ENCODE measurements around the gene LMAN2. TPM values are rescaled to one million over a fixed set of nuclear protein-coding genes. Genes with fewer than 3 reads are reported as not detected.

The LMAN2 gene
- total RNA-seq, 4 donors from 2014 or later, result 119 to 191 (median 160) TPM

- TF ChIP-seq POLR2AphosphoS5 (IDR thresholded peaks at IDR 0.05) (no peak), EP300 (IDR thresholded peaks at IDR 0.05) (no peak), POLR2A (IDR thresholded peaks at IDR 0.05) (no peak), CTCF (IDR thresholded peaks at IDR 0.05) (no peak)
- H3K9me3 ChIP-seq, result no peaks in the 10 kb centered on the region
- peaks cover 29% of the 10 kb centered on the region for H3K4me1 ChIP-seq
- no peak within 1 kb of the TSS for H3K4me3 ChIP-seq
- H3K36me3 ChIP-seq, result no peaks in the 10 kb centered on the region
- no peak for DNase-seq (ENCODE audit: low spot score in 2 of 2)
- 76% methylated on average over 4 of the region's 4 CpGs for WGBS
- H3K27me3 ChIP-seq, result no peaks in the 10 kb centered on the region
- H3K27ac ChIP-seq, result no peak within 1 kb of the TSS
Measured at GRCh38 chr5:177384134-177384533, 32.7 kb upstream of the LMAN2 start, which contains the start of gene SLC34A1. Gene SLC34A1, plus strand, starts transcription at chr5:177384434. Its CDS starts 1,308 bp downstream, at chr5:177385742.

GRCh38 chr5:177383181-177383580, 31.7 kb upstream of the LMAN2 start:
- peaks cover 21% of the 10 kb centered on the region for H3K4me1 ChIP-seq
- 84% methylated on average over 9 of the region's 9 CpGs for WGBS
- TF ChIP-seq CTCF (IDR thresholded peaks at IDR 0.05), result no peak
- TF ChIP-seq POLR2AphosphoS5 (IDR thresholded peaks at IDR 0.05), result no peak
- no peak for TF ChIP-seq EP300 (IDR thresholded peaks at IDR 0.05)
- TF ChIP-seq POLR2A (IDR thresholded peaks at IDR 0.05), result no peak
- H3K27ac ChIP-seq, result no peak overlapping the region
- H3K36me3 ChIP-seq, result no peaks in the 10 kb centered on the region
- H3K27me3 ChIP-seq, result no peaks in the 10 kb centered on the region
- no peak overlapping the region for H3K4me3 ChIP-seq
- no peaks in the 10 kb centered on the region for H3K9me3 ChIP-seq
- DNase-seq (ENCODE audit: low spot score in 2 of 2), result peak in 1 of 2 donors; percentile 47

GRCh38 chr5:177382423-177383029, 31.1 kb upstream of the LMAN2 start:
- DNase-seq (ENCODE audit: low spot score in 2 of 2), result no peak
- Histone ChIP-seq H3K27me3 (no peaks in the 10 kb centered on the region), H3K27ac (no peak overlapping the region)

GRCh38 chr5:177380805-177381126, 29.3 kb upstream of the LMAN2 start:
- TF ChIP-seq CTCF (IDR thresholded peaks at IDR 0.05), result no peak
- no peak for TF ChIP-seq POLR2AphosphoS5 (IDR thresholded peaks at IDR 0.05)
- TF ChIP-seq EP300 (IDR thresholded peaks at IDR 0.05), result no peak
- TF ChIP-seq POLR2A (IDR thresholded peaks at IDR 0.05), result no peak
- Histone ChIP-seq H3K4me3 (no peak overlapping the region), H3K27ac (no peak overlapping the region), H3K36me3 (no peaks in the 10 kb centered on the region), H3K27me3 (no peaks in the 10 kb centered on the region), H3K4me1 (peaks cover 9% of the 10 kb centered on the region), H3K9me3 (no peaks in the 10 kb centered on the region)
- 92% methylated on average over 6 of the region's 6 CpGs for WGBS
- DNase-seq (ENCODE audit: low spot score in 2 of 2), result no peak

More at GRCh38 chr5:177382423-177383029, 31.1 kb upstream of the LMAN2 start:
- TF ChIP-seq POLR2AphosphoS5 (IDR thresholded peaks at IDR 0.05), result no peak
- peak in 1 of 2 donors; percentile 22 for TF ChIP-seq CTCF (IDR thresholded peaks at IDR 0.05)
- no peak for TF ChIP-seq EP300 (IDR thresholded peaks at IDR 0.05)
- H3K36me3 ChIP-seq, result no peaks in the 10 kb centered on the region
- H3K9me3 ChIP-seq, result no peaks in the 10 kb centered on the region
- H3K4me3 ChIP-seq, result no peak overlapping the region
- H3K4me1 ChIP-seq, result peaks cover 16% of the 10 kb centered on the region
- WGBS, result 34% methylated on average over 6 of the region's 11 CpGs

- Histone ChIP-seq H3K4me3 (no peak overlapping the region), H3K27me3 (no peaks in the 10 kb centered on the region), H3K27ac (no peak overlapping the region), H3K9me3 (no peaks in the 10 kb centered on the region), H3K36me3 (no peaks in the 10 kb centered on the region), H3K4me1 (peaks cover 9% of the 10 kb centered on the region)
- DNase-seq (ENCODE audit: low spot score in 2 of 2), result no peak
- TF ChIP-seq POLR2AphosphoS5 (IDR thresholded peaks at IDR 0.05) (no peak), EP300 (IDR thresholded peaks at IDR 0.05) (no peak), POLR2A (IDR thresholded peaks at IDR 0.05) (no peak), CTCF (IDR thresholded peaks at IDR 0.05) (no peak)
- WGBS, result 65% methylated on average over 10 of the region's 15 CpGs
Measured at GRCh38 chr5:177378884-177379883, 27.7 kb upstream of the LMAN2 start.

Measured in suprapubic skin (tissue), 4 donors.